ENCODE results near the gene NOP10. TPM values are rescaled to one million over a fixed set of nuclear protein-coding genes. Genes with fewer than 3 reads are reported as not detected.
"Not testable (repeated sequence)": the region's sequence is repeated elsewhere in the genome, so short reads cannot be mapped to it uniquely, and the experiment has no call there.

Gene NOP10
- total RNA-seq, 1 donor from 2014 or later: 137 TPM

GRCh38 chr15:34358367-34358766, 15.4 kb upstream of the NOP10 start:
- TF ChIP-seq CTCF (IDR thresholded peaks at IDR 0.05; ENCODE audit: partially characterized antibody, unreplicated experiment): no peak
- no peaks in the 10 kb centered on the region for H3K4me1 Mint-ChIP-seq (ENCODE audit: low read depth, unreplicated experiment)
- H3K9me3 Mint-ChIP-seq (ENCODE audit: unreplicated experiment): peaks cover 3% of the 10 kb centered on the region
- no peak for DNase-seq
- no peak overlapping the region for H3K4me3 Mint-ChIP-seq (ENCODE audit: unreplicated experiment)
- no peak overlapping the region for H3K27ac Mint-ChIP-seq (ENCODE audit: unreplicated experiment)
- H3K27me3 Mint-ChIP-seq (ENCODE audit: unreplicated experiment): peaks cover 2% of the 10 kb centered on the region
- H3K36me3 Mint-ChIP-seq (ENCODE audit: unreplicated experiment): peaks cover 10% of the 10 kb centered on the region

GRCh38 chr15:34357653-34358052, 14.7 kb upstream of the NOP10 start:
- no peaks in the 10 kb centered on the region for H3K4me1 Mint-ChIP-seq (ENCODE audit: low read depth, unreplicated experiment)
- H3K27me3 Mint-ChIP-seq (ENCODE audit: unreplicated experiment): peaks cover 2% of the 10 kb centered on the region
- no peak for DNase-seq
- no peak overlapping the region for H3K4me3 Mint-ChIP-seq (ENCODE audit: unreplicated experiment)
- TF ChIP-seq CTCF (IDR thresholded peaks at IDR 0.05; ENCODE audit: partially characterized antibody, unreplicated experiment): no peak
- H3K27ac Mint-ChIP-seq (ENCODE audit: unreplicated experiment): no peak overlapping the region
- H3K36me3 Mint-ChIP-seq (ENCODE audit: unreplicated experiment): peaks cover 5% of the 10 kb centered on the region
- H3K9me3 Mint-ChIP-seq (ENCODE audit: unreplicated experiment): peaks cover 3% of the 10 kb centered on the region

DNA sequence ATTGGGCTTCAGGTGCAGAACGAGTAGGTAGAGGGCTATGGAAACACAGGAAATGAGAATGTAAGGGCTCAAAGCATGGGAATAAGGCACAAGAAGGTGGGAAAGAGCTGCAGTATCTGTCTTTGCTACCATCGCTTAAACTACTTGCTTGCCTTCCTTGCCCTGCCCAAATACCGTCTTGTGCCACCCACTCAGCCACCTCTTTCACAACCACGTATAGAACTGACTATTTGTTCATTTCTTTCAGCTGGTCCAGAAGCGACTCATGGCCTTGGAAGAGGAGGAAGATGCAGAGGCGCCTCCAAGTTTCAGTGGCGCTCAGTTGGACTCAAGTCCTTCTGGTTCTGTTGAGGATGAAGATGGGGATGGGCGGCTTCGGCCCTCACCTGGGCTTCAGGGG, 12.3 kb upstream of the NOP10 start:
- no peak for DNase-seq
- Mint-ChIP-seq H3K4me3 (ENCODE audit: unreplicated experiment) (no peak overlapping the region), H3K36me3 (ENCODE audit: unreplicated experiment) (peaks cover 4% of the 10 kb centered on the region), H3K27ac (ENCODE audit: unreplicated experiment) (no peak overlapping the region), H3K9me3 (ENCODE audit: unreplicated experiment) (no peaks in the 10 kb centered on the region), H3K4me1 (ENCODE audit: low read depth, unreplicated experiment) (no peaks in the 10 kb centered on the region), H3K27me3 (ENCODE audit: unreplicated experiment) (peaks cover 2% of the 10 kb centered on the region)
- no peak for TF ChIP-seq CTCF (IDR thresholded peaks at IDR 0.05; ENCODE audit: partially characterized antibody, unreplicated experiment)

DNA sequence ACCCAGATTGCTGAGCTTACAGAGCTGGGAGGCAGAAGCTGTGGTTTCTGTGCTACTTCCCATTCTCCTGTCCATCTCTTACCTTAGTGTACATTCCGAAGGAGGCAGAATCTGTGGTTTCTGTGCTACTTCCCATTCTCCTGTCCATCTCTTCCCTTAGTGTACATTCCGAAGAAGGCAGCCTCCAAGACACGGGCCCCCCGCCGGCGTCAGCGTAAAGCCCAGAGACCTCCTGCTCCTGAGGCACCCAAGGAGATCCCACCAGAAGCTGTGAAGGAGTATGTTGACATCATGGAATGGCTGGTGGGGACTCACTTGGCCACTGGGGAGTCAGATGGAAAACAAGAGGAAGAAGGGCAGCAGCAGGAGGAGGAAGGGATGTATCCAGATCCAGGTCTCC, 11.3 kb upstream of the NOP10 start:
- DNase-seq: no peak
- TF ChIP-seq CTCF (IDR thresholded peaks at IDR 0.05; ENCODE audit: partially characterized antibody, unreplicated experiment): no peak
- H3K36me3 Mint-ChIP-seq (ENCODE audit: unreplicated experiment): peaks cover 4% of the 10 kb centered on the region
- no peak overlapping the region for H3K4me3 Mint-ChIP-seq (ENCODE audit: unreplicated experiment)
- no peaks in the 10 kb centered on the region for H3K4me1 Mint-ChIP-seq (ENCODE audit: low read depth, unreplicated experiment)
- no peaks in the 10 kb centered on the region for H3K9me3 Mint-ChIP-seq (ENCODE audit: unreplicated experiment)
- peaks cover under 1% of the 10 kb centered on the region for H3K27me3 Mint-ChIP-seq (ENCODE audit: unreplicated experiment)
- H3K27ac Mint-ChIP-seq (ENCODE audit: unreplicated experiment): no peak overlapping the region

GRCh38 chr15:34353627-34354026, 10.7 kb upstream of the NOP10 start:
- Mint-ChIP-seq H3K36me3 (ENCODE audit: unreplicated experiment) (peaks cover 4% of the 10 kb centered on the region), H3K9me3 (ENCODE audit: unreplicated experiment) (no peaks in the 10 kb centered on the region), H3K27me3 (ENCODE audit: unreplicated experiment) (no peaks in the 10 kb centered on the region), H3K4me1 (ENCODE audit: low read depth, unreplicated experiment) (no peaks in the 10 kb centered on the region), H3K27ac (ENCODE audit: unreplicated experiment) (no peak overlapping the region), H3K4me3 (ENCODE audit: unreplicated experiment) (no peak overlapping the region)
- DNase-seq: no peak
- no peak for TF ChIP-seq CTCF (IDR thresholded peaks at IDR 0.05; ENCODE audit: partially characterized antibody, unreplicated experiment)

DNA sequence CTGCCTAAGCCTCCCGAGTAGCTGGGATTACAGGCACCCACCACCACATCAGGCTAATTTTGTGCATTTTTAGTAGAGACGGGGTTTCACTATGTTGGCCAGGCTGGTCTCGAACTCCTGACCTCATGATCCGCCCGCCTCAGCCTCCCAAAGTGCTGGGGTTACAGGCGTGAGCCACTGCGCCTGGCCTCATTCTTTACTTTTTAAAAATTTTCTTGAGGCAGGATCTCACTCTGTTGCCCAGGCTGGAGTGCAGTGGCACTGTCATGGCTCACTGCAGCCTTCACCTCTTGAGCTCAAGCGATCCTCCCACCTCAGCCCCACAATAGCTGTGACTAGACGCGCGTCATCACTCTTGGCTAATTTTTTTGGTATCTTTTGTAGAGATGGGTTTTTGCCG, 10.1 kb upstream of the NOP10 start:
- H3K9me3 Mint-ChIP-seq (ENCODE audit: unreplicated experiment); H3K4me1 Mint-ChIP-seq (ENCODE audit: low read depth, unreplicated experiment); H3K27ac Mint-ChIP-seq (ENCODE audit: unreplicated experiment); H3K27me3 Mint-ChIP-seq (ENCODE audit: unreplicated experiment); DNase-seq; H3K4me3 Mint-ChIP-seq (ENCODE audit: unreplicated experiment); H3K36me3 Mint-ChIP-seq (ENCODE audit: unreplicated experiment): not testable (repeated sequence)

Data from glutamatergic neuron (in vitro differentiated cells).